Thoracic aorta endothelial cell (primary cell): ENCODE measurements around the gene STUM. TPM values are rescaled to one million over a fixed set of nuclear protein-coding genes. Genes with fewer than 3 reads are reported as not detected.

ENCODE experiments used
- total RNA-seq: library from RNA; depleted of rRNA; stranded (reverse); fragments of >200 nt; gene quantifications from 2 replicates; pipeline ENCODE4 v1.2.3, GENCODE V29; 2012

The STUM gene, protein sequence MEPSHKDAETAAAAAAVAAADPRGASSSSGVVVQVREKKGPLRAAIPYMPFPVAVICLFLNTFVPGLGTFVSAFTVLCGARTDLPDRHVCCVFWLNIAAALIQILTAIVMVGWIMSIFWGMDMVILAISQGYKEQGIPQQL
- total RNA-seq: not detected in 2 replicates

DNA sequence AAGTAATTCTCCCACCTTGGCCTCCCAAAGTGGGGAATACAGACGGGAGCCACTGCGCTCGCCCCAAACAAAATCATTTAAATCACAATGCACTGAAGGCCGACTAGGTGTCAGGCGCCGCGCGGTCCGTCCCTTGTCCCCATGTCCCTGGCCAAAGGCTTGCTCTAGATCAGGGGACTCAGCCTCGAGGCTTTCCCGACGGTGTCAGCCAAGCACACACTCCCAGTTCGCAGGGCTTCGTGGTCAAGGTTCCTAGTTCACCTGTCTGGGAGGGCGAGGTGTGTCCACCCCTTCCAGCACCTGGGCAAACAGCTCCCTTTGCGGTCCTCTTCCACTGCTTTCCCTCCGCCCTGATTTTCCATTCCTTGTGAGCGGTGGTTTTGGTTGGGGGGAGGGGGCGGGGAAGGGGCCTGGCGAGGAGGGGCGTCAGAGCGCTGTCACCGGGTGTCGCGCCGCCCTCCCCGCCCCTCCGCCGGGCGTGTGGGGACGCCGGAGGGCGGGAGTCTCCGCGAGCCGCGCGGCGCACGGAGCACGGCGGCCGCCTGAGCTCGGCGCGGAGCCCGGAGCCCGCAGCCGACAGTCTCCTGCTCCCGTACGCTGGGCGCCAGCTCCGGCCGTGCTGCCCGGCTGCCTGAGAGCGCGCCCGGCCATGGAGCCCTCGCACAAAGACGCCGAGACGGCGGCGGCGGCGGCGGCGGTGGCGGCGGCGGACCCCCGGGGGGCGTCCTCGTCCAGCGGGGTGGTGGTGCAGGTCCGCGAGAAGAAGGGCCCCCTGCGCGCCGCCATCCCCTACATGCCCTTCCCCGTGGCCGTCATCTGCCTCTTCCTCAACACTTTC lies at the start of gene STUM:
Gene STUM, plus strand, starts transcription at position 509 of the 838 bp plus-strand sequence. Its CDS starts 141 bp downstream, at position 650.

Other genes starting within 250 kb of the STUM start
- gene LIN9, start 239.6 kb upstream of the STUM start, total RNA-seq: 12.8 and 17.4 TPM in 2 replicates
- 180 and 204 TPM in 2 replicates for gene PARP1, start 140.7 kb upstream of the STUM start, total RNA-seq
- gene ITPKB, start 190.5 kb downstream of the STUM start, total RNA-seq: 47.1 and 47.6 TPM in 2 replicates